HEK293T (cell line): ENCODE data around the gene THSD4.

Experiments
- CTCF ChIA-PET: fragments of 350-600 bp; formaldehyde crosslinking; extraction: SDS; loops from one replicate; lab custom pipeline; 2021; ENCODE audit warnings: antibody characterized with exemption, inconsistent platforms; lab: Yijun Ruan, JAX
- POLR2A ChIA-PET: fragments of 350-600 bp; formaldehyde crosslinking; extraction: SDS; loops from one replicate; lab custom pipeline; 2020; ENCODE audit warnings: antibody characterized with exemption, inconsistent platforms; lab: Yijun Ruan, JAX
- DNase-seq: peaks from one replicate; pipeline ENCODE4 v3.0.0; 2012; ENCODE audit warnings: mixed read lengths; ENCODE audit errors: extremely low spot score
- ARNT ChIP-seq: fragments of 450-650 bp; IDR thresholded peaks from 2 replicates; pipeline ENCODE4 v1.6.1; 2017; ENCODE audit warnings: mild to moderate bottlenecking
- BHLHE40 ChIP-seq: fragments of 450-650 bp; IDR thresholded peaks from 2 replicates; pipeline ENCODE4 v1.6.1; 2016; ENCODE audit warnings: mild to moderate bottlenecking, moderate library complexity, borderline replicate concordance
- CTBP1 ChIP-seq: fragments of 450-650 bp; IDR thresholded peaks from 2 replicates; pipeline ENCODE4 v1.6.1; 2016; ENCODE audit warnings: borderline replicate concordance
- ELF4 ChIP-seq: fragments of 450-650 bp; IDR thresholded peaks from 2 replicates; pipeline ENCODE4 v1.6.1; 2017; ENCODE audit warnings: antibody characterized with exemption
- FOXA1 ChIP-seq: fragments of 450-650 bp; IDR thresholded peaks from 2 replicates; pipeline ENCODE4 v1.6.1; 2016; ENCODE audit warnings: mild to moderate bottlenecking
- FOXK2 ChIP-seq: fragments of 450-650 bp; IDR thresholded peaks from 2 replicates; pipeline ENCODE4 v1.6.1; 2016; ENCODE audit warnings: mild to moderate bottlenecking
- FOXM1 ChIP-seq: fragments of 450-650 bp; IDR thresholded peaks from 2 replicates; pipeline ENCODE4 v1.6.1; 2017; ENCODE audit warnings: mild to moderate bottlenecking, borderline replicate concordance
- HDGF ChIP-seq: fragments of 450-650 bp; IDR thresholded peaks from 2 replicates; pipeline ENCODE4 v1.6.1; 2017; ENCODE audit warnings: antibody characterized with exemption, borderline replicate concordance
- L3MBTL2 ChIP-seq: fragments of 450-650 bp; conservative IDR thresholded peaks from 2 replicates; pipeline ENCODE4 v1.6.1; 2016; ENCODE audit warnings: mild to moderate bottlenecking
- LEF1 ChIP-seq: fragments of 450-650 bp; IDR thresholded peaks from 2 replicates; pipeline ENCODE4 v1.6.1; 2017; ENCODE audit warnings: mild to moderate bottlenecking, borderline replicate concordance
- NFRKB ChIP-seq: fragments of 450-650 bp; IDR thresholded peaks from 2 replicates; pipeline ENCODE4 v1.6.1; 2016; ENCODE audit warnings: mild to moderate bottlenecking, moderate library complexity
- SP1 ChIP-seq: fragments of 450-650 bp; IDR thresholded peaks from 2 replicates; pipeline ENCODE4 v1.6.1; 2017
- SUZ12 ChIP-seq: fragments of 450-650 bp; IDR thresholded peaks from 2 replicates; pipeline ENCODE4 v1.6.1; 2016; ENCODE audit warnings: mild to moderate bottlenecking
- TARDBP ChIP-seq: fragments of 450-650 bp; IDR thresholded peaks from 2 replicates; pipeline ENCODE4 v1.6.1; 2016
- ZNF384 ChIP-seq: fragments of 450-650 bp; IDR thresholded peaks from 2 replicates; pipeline ENCODE4 v1.6.1; 2016
- TF ChIP-seq, protein P1 (sequence below): fragments of 450-650 bp; IDR thresholded peaks from 2 replicates; pipeline ENCODE4 v1.6.1; 2016

THSD4 gene

GRCh38 chr15:71506946-71507345 lies 391.7 kb downstream of the THSD4 start:
- POLR2A ChIA-PET = no interaction called here
- TF ChIP-seq TARDBP (no peak), ARNT (no peak), BHLHE40 (no peak), FOXK2 (no peak), LEF1 (no peak)
- CTCF ChIA-PET = no interaction called here
- no peak for DNase-seq

- no peak for TF ChIP-seq L3MBTL2
- no peak for TF ChIP-seq FOXM1
- ChIA-PET POLR2A (no interaction called here), CTCF (interaction anchor here (0.6 to 2.0 kb wide), 2 partner anchors 25 to 546 kb away, joined by 3 to 6 read pairs; no protein-coding TSS in a partner anchor)
- no peak for DNase-seq
Observed at GRCh38 chr15:71508081-71508682, 392.9 kb downstream of the THSD4 start.

- no peak for DNase-seq
- ChIA-PET POLR2A (no interaction called here), CTCF (interaction anchor here (2.0 kb wide), 1 partner anchor 24 kb away, joined by 6 read pairs; no protein-coding TSS in a partner anchor)
Observed at GRCh38 chr15:71509139-71509538, 393.9 kb downstream of the THSD4 start.

GRCh38 chr15:71510763-71511162 lies 395.5 kb downstream of the THSD4 start:
- TF ChIP-seq, protein P1, sequence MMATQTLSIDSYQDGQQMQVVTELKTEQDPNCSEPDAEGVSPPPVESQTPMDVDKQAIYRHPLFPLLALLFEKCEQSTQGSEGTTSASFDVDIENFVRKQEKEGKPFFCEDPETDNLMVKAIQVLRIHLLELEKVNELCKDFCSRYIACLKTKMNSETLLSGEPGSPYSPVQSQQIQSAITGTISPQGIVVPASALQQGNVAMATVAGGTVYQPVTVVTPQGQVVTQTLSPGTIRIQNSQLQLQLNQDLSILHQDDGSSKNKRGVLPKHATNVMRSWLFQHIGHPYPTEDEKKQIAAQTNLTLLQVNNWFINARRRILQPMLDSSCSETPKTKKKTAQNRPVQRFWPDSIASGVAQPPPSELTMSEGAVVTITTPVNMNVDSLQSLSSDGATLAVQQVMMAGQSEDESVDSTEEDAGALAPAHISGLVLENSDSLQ = no peak
- TF ChIP-seq LEF1 (no peak), SUZ12 (no peak), FOXA1 (no peak), SP1 (no peak), FOXK2 (no peak), FOXM1 (no peak), ARNT (no peak), TARDBP (no peak), ELF4 (no peak)
- DNase-seq = no peak
- CTCF ChIA-PET = no interaction called here
- POLR2A ChIA-PET = no interaction called here

More at GRCh38 chr15:71509139-71509538, 393.9 kb downstream of the THSD4 start:
- TF ChIP-seq ELF4 = no peak
- TF ChIP-seq SUZ12 = no peak
- TF ChIP-seq SP1 = no peak
- no peak for TF ChIP-seq FOXK2
- no peak for TF ChIP-seq LEF1
- TF ChIP-seq, protein P1 = no peak
- TF ChIP-seq ARNT = no peak
- no peak for TF ChIP-seq ZNF384
- no peak for TF ChIP-seq FOXM1

GRCh38 chr15:71511796-71512681 lies 396.8 kb downstream of the THSD4 start:
- DNase-seq = peak; percentile 63
- ChIA-PET POLR2A (no interaction called here), CTCF (interaction anchor here (1.1 kb wide), 1 partner anchor 27 kb away, joined by 3 read pairs; no protein-coding TSS in a partner anchor)
- TF ChIP-seq FOXM1 (peak; percentile 72; the same call in 1 of the 2 replicates), HDGF (no peak), FOXK2 (no peak), SUZ12 (no peak), CTBP1 (peak; percentile 89), SP1 (no peak), ARNT (0 out of 2 replicates have a peak, but pooled peaks have one; percentile 14), BHLHE40 (no peak), LEF1 (peak; percentile 41; the same call in 1 of the 2 replicates), ZNF384 (no peak), NFRKB (no peak), FOXA1 (peak; percentile 54; the same call in 1 of the 2 replicates)
- TF ChIP-seq, protein P1 = peak; percentile 93

- DNase-seq = peak; percentile 42
- peak; percentile 88 for TF ChIP-seq ZNF384
- no peak for TF ChIP-seq CTBP1
- POLR2A ChIA-PET = no interaction called here
- CTCF ChIA-PET = interaction anchor here (1.1 kb wide), 1 partner anchor 27 kb away, joined by 3 read pairs; no protein-coding TSS in a partner anchor
Observed at GRCh38 chr15:71512682-71513006, 397.4 kb downstream of the THSD4 start.
